Measurements from ENCODE around the gene MBD5.

MBD5 gene

GRCh38 chr2:148303161-148303560 is 282.3 kb downstream of the MBD5 start:
- 94% methylated on average over 2 of the region's 2 CpGs for WGBS
- Histone ChIP-seq H4K8ac (ENCODE audit: low read length) (no peak overlapping the region), H3K9ac (ENCODE audit: low read length) (no peak overlapping the region), H3K14ac (ENCODE audit: low read length in 2 of 2) (no peak overlapping the region), H3K4ac (ENCODE audit: low read depth in 1 of 2, low read length in 2 of 2) (no peak overlapping the region), H3K9me3 (ENCODE audit: control insufficient read depth, low read length) (no peaks in the 10 kb centered on the region), H2BK12ac (ENCODE audit: low read length in 2 of 2) (no peak overlapping the region), H4K91ac (ENCODE audit: low read length) (no peak overlapping the region), H2BK5ac (ENCODE audit: low read depth, low read length, poor library complexity, severe bottlenecking) (no peak overlapping the region), H3K18ac (ENCODE audit: low read depth in 1 of 2, low read length in 2 of 2) (no peak overlapping the region), H3K23ac (ENCODE audit: low read length in 2 of 2) (no peak overlapping the region), H2AK5ac (ENCODE audit: low read length, severe bottlenecking) (no peak overlapping the region), H3K4me2 (ENCODE audit: low read length, poor library complexity, severe bottlenecking) (no peak overlapping the region), H3K79me1 (replicated peaks; ENCODE audit: low read length, poor library complexity, severe bottlenecking) (peaks cover 5% of the 10 kb centered on the region), H2AFZ (ENCODE audit: low read depth, low read length) (no peak overlapping the region), H3K27me3 (ENCODE audit: control insufficient read depth in 1 of 2, insufficient read depth in 1 of 2, low read length in 2 of 2) (no peaks in the 10 kb centered on the region), H3K4me1 (ENCODE audit: control insufficient read depth, insufficient read depth, low read depth, low read length) (peaks cover 3% of the 10 kb centered on the region), H3K4me3 (ENCODE audit: insufficient read depth in 1 of 2, low read depth in 1 of 2, low read length in 2 of 2) (no peak overlapping the region), H2BK120ac (ENCODE audit: low read depth, low read length) (no peak overlapping the region), H3K36me3 (ENCODE audit: control insufficient read depth in 1 of 2, insufficient read depth in 2 of 2, low read depth in 1 of 2, low read length in 2 of 2) (no peaks in the 10 kb centered on the region), H3K27ac (ENCODE audit: low read length, poor library complexity, severe bottlenecking) (no peak overlapping the region), H2BK15ac (ENCODE audit: low read depth, poor library complexity, severe bottlenecking) (no peak overlapping the region)
- DNase-seq, result no peak

GRCh38 chr2:148305476-148305875 is 284.6 kb downstream of the MBD5 start:
- Histone ChIP-seq H3K4me2 (ENCODE audit: low read length, poor library complexity, severe bottlenecking) (no peak overlapping the region), H3K23ac (ENCODE audit: low read length in 2 of 2) (no peak overlapping the region), H2BK5ac (ENCODE audit: low read depth, low read length, poor library complexity, severe bottlenecking) (no peak overlapping the region), H3K18ac (ENCODE audit: low read depth in 1 of 2, low read length in 2 of 2) (no peak overlapping the region), H3K27me3 (ENCODE audit: control insufficient read depth in 1 of 2, insufficient read depth in 1 of 2, low read length in 2 of 2) (no peaks in the 10 kb centered on the region), H2BK15ac (ENCODE audit: low read depth, poor library complexity, severe bottlenecking) (no peak overlapping the region), H2BK120ac (ENCODE audit: low read depth, low read length) (no peak overlapping the region), H3K4me3 (ENCODE audit: insufficient read depth in 1 of 2, low read depth in 1 of 2, low read length in 2 of 2) (no peak overlapping the region), H3K9me3 (ENCODE audit: control insufficient read depth, low read length) (no peaks in the 10 kb centered on the region), H3K27ac (ENCODE audit: low read length, poor library complexity, severe bottlenecking) (no peak overlapping the region), H4K8ac (ENCODE audit: low read length) (no peak overlapping the region), H3K79me1 (replicated peaks; ENCODE audit: low read length, poor library complexity, severe bottlenecking) (peaks cover 3% of the 10 kb centered on the region), H2AK5ac (ENCODE audit: low read length, severe bottlenecking) (no peak overlapping the region), H3K9ac (ENCODE audit: low read length) (no peak overlapping the region), H2BK12ac (ENCODE audit: low read length in 2 of 2) (no peak overlapping the region), H3K4me1 (ENCODE audit: control insufficient read depth, insufficient read depth, low read depth, low read length) (peaks cover 3% of the 10 kb centered on the region), H3K4ac (ENCODE audit: low read depth in 1 of 2, low read length in 2 of 2) (no peak overlapping the region), H4K91ac (ENCODE audit: low read length) (no peak overlapping the region), H2AFZ (ENCODE audit: low read depth, low read length) (no peak overlapping the region), H3K14ac (ENCODE audit: low read length in 2 of 2) (no peak overlapping the region), H3K36me3 (ENCODE audit: control insufficient read depth in 1 of 2, insufficient read depth in 2 of 2, low read depth in 1 of 2, low read length in 2 of 2) (no peaks in the 10 kb centered on the region)
- 81% methylated on average over 5 of the region's 5 CpGs for WGBS
- DNase-seq, result no peak

DNA sequence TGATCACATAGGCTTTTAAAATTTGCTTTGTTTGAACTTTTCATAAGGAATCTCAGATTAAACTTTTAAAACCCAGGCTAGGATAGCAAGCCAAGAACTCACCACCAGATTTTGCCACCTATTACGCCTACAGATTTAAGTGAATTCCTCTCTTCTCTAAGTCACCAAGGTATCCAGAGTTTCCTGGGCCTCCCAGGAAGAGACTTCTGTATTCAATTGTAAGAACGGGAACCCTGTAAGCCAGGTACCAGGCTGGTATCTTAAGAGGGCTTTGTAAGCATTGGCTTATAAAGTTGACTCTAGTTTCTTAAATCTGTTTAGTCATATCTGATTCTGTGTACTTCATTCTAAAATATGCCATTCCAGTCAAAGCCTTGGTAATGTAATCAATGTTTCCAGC is 285.1 kb downstream of the MBD5 start:
- Histone ChIP-seq H3K14ac (ENCODE audit: low read length in 2 of 2) (no peak overlapping the region), H4K8ac (ENCODE audit: low read length) (no peak overlapping the region), H3K23ac (ENCODE audit: low read length in 2 of 2) (no peak overlapping the region), H3K9me3 (ENCODE audit: control insufficient read depth, low read length) (no peaks in the 10 kb centered on the region), H2BK15ac (ENCODE audit: low read depth, poor library complexity, severe bottlenecking) (no peak overlapping the region), H3K4me1 (ENCODE audit: control insufficient read depth, insufficient read depth, low read depth, low read length) (peaks cover 3% of the 10 kb centered on the region), H3K79me1 (replicated peaks; ENCODE audit: low read length, poor library complexity, severe bottlenecking) (peaks cover 3% of the 10 kb centered on the region), H2BK5ac (ENCODE audit: low read depth, low read length, poor library complexity, severe bottlenecking) (no peak overlapping the region), H3K27ac (ENCODE audit: low read length, poor library complexity, severe bottlenecking) (no peak overlapping the region), H3K4me2 (ENCODE audit: low read length, poor library complexity, severe bottlenecking) (no peak overlapping the region), H2AFZ (ENCODE audit: low read depth, low read length) (no peak overlapping the region), H2BK120ac (ENCODE audit: low read depth, low read length) (no peak overlapping the region), H2BK12ac (ENCODE audit: low read length in 2 of 2) (no peak overlapping the region), H3K4ac (ENCODE audit: low read depth in 1 of 2, low read length in 2 of 2) (no peak overlapping the region), H3K9ac (ENCODE audit: low read length) (no peak overlapping the region), H3K18ac (ENCODE audit: low read depth in 1 of 2, low read length in 2 of 2) (no peak overlapping the region), H4K91ac (ENCODE audit: low read length) (no peak overlapping the region), H2AK5ac (ENCODE audit: low read length, severe bottlenecking) (no peak overlapping the region), H3K27me3 (ENCODE audit: control insufficient read depth in 1 of 2, insufficient read depth in 1 of 2, low read length in 2 of 2) (no peaks in the 10 kb centered on the region), H3K4me3 (ENCODE audit: insufficient read depth in 1 of 2, low read depth in 1 of 2, low read length in 2 of 2) (no peak overlapping the region), H3K36me3 (ENCODE audit: control insufficient read depth in 1 of 2, insufficient read depth in 2 of 2, low read depth in 1 of 2, low read length in 2 of 2) (no peaks in the 10 kb centered on the region)
- 100% methylated on average over 2 of the region's 2 CpGs for WGBS
- DNase-seq, result no peak

- Histone ChIP-seq H3K27me3 (ENCODE audit: control insufficient read depth in 1 of 2, insufficient read depth in 1 of 2, low read length in 2 of 2) (no peaks in the 10 kb centered on the region), H3K36me3 (ENCODE audit: control insufficient read depth in 1 of 2, insufficient read depth in 2 of 2, low read depth in 1 of 2, low read length in 2 of 2) (peaks cover 0 to 12% of the 10 kb centered on the region in 2 experiments), H4K91ac (ENCODE audit: low read length) (no peak overlapping the region), H3K4me2 (ENCODE audit: low read length, poor library complexity, severe bottlenecking) (no peak overlapping the region), H2BK5ac (ENCODE audit: low read depth, low read length, poor library complexity, severe bottlenecking) (no peak overlapping the region), H3K23ac (ENCODE audit: low read length in 2 of 2) (no peak overlapping the region), H2BK15ac (ENCODE audit: low read depth, poor library complexity, severe bottlenecking) (no peak overlapping the region), H3K18ac (ENCODE audit: low read depth in 1 of 2, low read length in 2 of 2) (no peak overlapping the region), H3K4me3 (ENCODE audit: insufficient read depth in 1 of 2, low read depth in 1 of 2, low read length in 2 of 2) (no peak overlapping the region), H3K9ac (ENCODE audit: low read length) (no peak overlapping the region), H3K9me3 (ENCODE audit: control insufficient read depth, low read length) (no peaks in the 10 kb centered on the region), H2BK120ac (ENCODE audit: low read depth, low read length) (no peak overlapping the region), H4K8ac (ENCODE audit: low read length) (no peak overlapping the region), H3K14ac (ENCODE audit: low read length in 2 of 2) (no peak overlapping the region), H2BK12ac (ENCODE audit: low read length in 2 of 2) (no peak overlapping the region), H3K79me1 (replicated peaks; ENCODE audit: low read length, poor library complexity, severe bottlenecking) (peaks cover 15% of the 10 kb centered on the region), H3K27ac (ENCODE audit: low read length, poor library complexity, severe bottlenecking) (no peak overlapping the region), H3K4me1 (ENCODE audit: control insufficient read depth, insufficient read depth, low read depth, low read length) (no peaks in the 10 kb centered on the region), H2AK5ac (ENCODE audit: low read length, severe bottlenecking) (no peak overlapping the region), H2AFZ (ENCODE audit: low read depth, low read length) (no peak overlapping the region), H3K4ac (ENCODE audit: low read depth in 1 of 2, low read length in 2 of 2) (no peak overlapping the region)
- WGBS, result 62% methylated on average over 3 of the region's 3 CpGs
- no peak for DNase-seq
Observed at GRCh38 chr2:148317598-148317997, 296.7 kb downstream of the MBD5 start.
